GM18909 (cell line): ENCODE measurements around the gene ERVK3-1.
"Not testable (repeated sequence)": the region's sequence is repeated elsewhere in the genome, so short reads cannot be mapped to it uniquely, and the experiment has no call there.

ENCODE experiments used
- ATAC-seq: cut with Tn5 transposase; IDR thresholded peaks from one replicate; pipeline ENCODE4 v1.9.1; 2021; ENCODE audit warnings: mild to moderate bottlenecking; ENCODE audit not compliant: unreplicated experiment, poor library complexity

ERVK3-1 gene

GRCh38 chr19:58300620-58301019, 4.6 kb upstream of the ERVK3-1 start:
- ATAC-seq, result no peak

- ATAC-seq, result no peak
Observed at GRCh38 chr19:58304255-58304654, 922 bp upstream of the ERVK3-1 start.

- ATAC-seq, result no peak
Observed at GRCh38 chr19:58304748-58305064, 471 bp upstream of the ERVK3-1 start.

GRCh38 chr19:58305932-58306323, 751 bp downstream of the ERVK3-1 start:
- ATAC-seq, result no peak

GRCh38 chr19:58307736-58308135, 2.6 kb downstream of the ERVK3-1 start:
- ATAC-seq, result no peak

GRCh38 chr19:58310685-58311084, 5.5 kb downstream of the ERVK3-1 start:
- ATAC-seq, result not testable (repeated sequence)

- ATAC-seq, result no peak
Observed at GRCh38 chr19:58311345-58311865, 6.2 kb downstream of the ERVK3-1 start.

- ATAC-seq, result no peak
Observed at GRCh38 chr19:58315580-58315979, 10.4 kb downstream of the ERVK3-1 start.

GRCh38 chr19:58317476-58318072, 12.4 kb downstream of the ERVK3-1 start:
- ATAC-seq, result no peak

GRCh38 chr19:58318297-58318696, 13.1 kb downstream of the ERVK3-1 start:
- no peak for ATAC-seq

- no peak for ATAC-seq
Observed at GRCh38 chr19:58319241-58319640, 14.1 kb downstream of the ERVK3-1 start.

- no peak for ATAC-seq
Observed at GRCh38 chr19:58325311-58326022, 20.3 kb downstream of the ERVK3-1 start.

GRCh38 chr19:58326501-58326913, 21.3 kb downstream of the ERVK3-1 start:
- no peak for ATAC-seq

GRCh38 chr19:58326914-58327726, 21.9 kb downstream of the ERVK3-1 start, which contains the start of gene ZSCAN22:
TSS of gene ZSCAN22 (plus strand) at chr19:58326994. CDS start at chr19:58334803, 7,809 bp downstream.
- ATAC-seq, result peak; percentile 87

GRCh38 chr19:58328999-58329398, 23.8 kb downstream of the ERVK3-1 start:
- no peak for ATAC-seq

GRCh38 chr19:58330458-58330857, 25.3 kb downstream of the ERVK3-1 start:
- no peak for ATAC-seq

GRCh38 chr19:58332697-58333096, 27.5 kb downstream of the ERVK3-1 start:
- ATAC-seq, result no peak

- no peak for ATAC-seq
Observed at GRCh38 chr19:58334691-58335249, 29.6 kb downstream of the ERVK3-1 start.

GRCh38 chr19:58335630-58336029, 30.5 kb downstream of the ERVK3-1 start:
- ATAC-seq, result no peak

GRCh38 chr19:58336216-58336615, 31.0 kb downstream of the ERVK3-1 start:
- ATAC-seq, result no peak

GRCh38 chr19:58336820-58337219, 31.6 kb downstream of the ERVK3-1 start:
- no peak for ATAC-seq
